Measurements from ENCODE around the gene FGFR3.
"Not testable (repeated sequence)": the region's sequence is repeated elsewhere in the genome, so short reads cannot be mapped to it uniquely, and the experiment has no call there.

FGFR3 gene

GRCh38 chr4:1843852-1844251, 50.8 kb downstream of the FGFR3 start:
- TF ChIP-seq CTCF (IDR thresholded peaks at IDR 0.05; ENCODE audit: insufficient read depth, low read length, missing control alignments) = no peak
- no peak overlapping the region for H3K4me3 ChIP-seq (ENCODE audit: low read depth, low read length)
- POLR2A ChIA-PET = no interaction called here

GRCh38 chr4:1844618-1845017, 51.5 kb downstream of the FGFR3 start:
- not testable (repeated sequence) for DNase-seq (ENCODE audit: low read depth, low spot score); H3K4me3 ChIP-seq (ENCODE audit: low read depth, low read length)
- POLR2A ChIA-PET = interaction anchor here (1.2 kb wide), 1 partner anchor 12 kb away, joined by 3 read pairs; no protein-coding TSS in a partner anchor
- CTCF ChIA-PET = interaction anchor here (1.8 to 12.8 kb wide), 2 partner anchors 54 to 66 kb away, joined by 7 to 76 read pairs; no protein-coding TSS in a partner anchor

More at GRCh38 chr4:1843852-1844251, 50.8 kb downstream of the FGFR3 start:
- CTCF ChIA-PET = interaction anchor here (1.8 to 12.8 kb wide), 2 partner anchors 55 to 67 kb away, joined by 7 to 76 read pairs; no protein-coding TSS in a partner anchor
- DNase-seq (ENCODE audit: low read depth, low spot score) = no peak

- no peak overlapping the region for H3K4me3 ChIP-seq (ENCODE audit: low read depth, low read length)
- no peak for DNase-seq (ENCODE audit: low read depth, low spot score)
- POLR2A ChIA-PET = no interaction called here
- TF ChIP-seq CTCF (IDR thresholded peaks at IDR 0.05; ENCODE audit: insufficient read depth, low read length, missing control alignments) = no peak
- CTCF ChIA-PET = interaction anchor here (1.0 to 12.8 kb wide), 6 partner anchors 9 to 64 kb away, joined by 3 to 76 read pairs (median 4); partner anchors contain the start of gene LETM1
These were observed 53.5 kb downstream of the FGFR3 start for GRCh38 chr4:1846580-1846979.

GRCh38 chr4:1850276-1850675, 57.2 kb downstream of the FGFR3 start:
- ChIA-PET POLR2A (no interaction called here), CTCF (interaction anchor here (0.6 to 12.8 kb wide), 3 partner anchors 32 to 569 kb away, joined by 3 to 76 read pairs (median 6); no protein-coding TSS in a partner anchor)
- no peak for TF ChIP-seq CTCF (IDR thresholded peaks at IDR 0.05; ENCODE audit: insufficient read depth, low read length, missing control alignments)
- no peak overlapping the region for H3K4me3 ChIP-seq (ENCODE audit: low read depth, low read length)
- DNase-seq (ENCODE audit: low read depth, low spot score) = no peak

- no peak for TF ChIP-seq CTCF (IDR thresholded peaks at IDR 0.05; ENCODE audit: insufficient read depth, low read length, missing control alignments)
- ChIA-PET CTCF (interaction anchor here (0.6 to 12.8 kb wide), 5 partner anchors 8 to 570 kb away, joined by 3 to 76 read pairs (median 4); no protein-coding TSS in a partner anchor), POLR2A (no interaction called here)
- no peak for DNase-seq (ENCODE audit: low read depth, low spot score)
- no peak overlapping the region for H3K4me3 ChIP-seq (ENCODE audit: low read depth, low read length)
These were observed 58.1 kb downstream of the FGFR3 start for GRCh38 chr4:1851160-1851559.

GRCh38 chr4:1851575-1852410, 58.7 kb downstream of the FGFR3 start:
- H3K4me3 ChIP-seq (ENCODE audit: low read depth, low read length) = no peak overlapping the region
- ChIA-PET POLR2A (no interaction called here), CTCF (interaction anchor here (0.8 to 12.8 kb wide), 4 partner anchors 9 to 59 kb away, joined by 3 to 76 read pairs (median 5); no protein-coding TSS in a partner anchor)
- no peak for TF ChIP-seq CTCF (IDR thresholded peaks at IDR 0.05; ENCODE audit: insufficient read depth, low read length, missing control alignments)
- no peak for DNase-seq (ENCODE audit: low read depth, low spot score)

Measured in AG04449 (cell line).